Smooth muscle cell (in vitro differentiated cells): ENCODE results near the gene AGAP2. TPM values are rescaled to one million over a fixed set of nuclear protein-coding genes. Genes with fewer than 3 reads are reported as not detected.

Experiments used
- DNase-seq: peaks from one replicate; lab custom pipeline; 2025; ENCODE audit not compliant: unreplicated experiment; lab: John Stamatoyannopoulos, UW
- H2AFZ ChIP-seq: fragments of 200-600 bp; sonication (generic); 2 replicates; pipeline ENCODE4 v1.6.0; 2016; ENCODE audit warnings: antibody characterized with exemption, low read depth, mild to moderate bottlenecking
- H3F3A ChIP-seq: fragments of 200-600 bp; sonication (generic); 2 replicates; pipeline ENCODE4 v1.6.0; 2017; ENCODE audit warnings: antibody characterized with exemption, low read depth
- H3K27ac ChIP-seq: fragments of 200-600 bp; sonication (generic); 2 replicates; pipeline ENCODE4 v1.5.1; 2016; ENCODE audit warnings: low read depth, mild to moderate bottlenecking
- H3K27me3 ChIP-seq: fragments of 200-600 bp; sonication (generic); 2 replicates; pipeline ENCODE4 v1.6.1; 2016; ENCODE audit warnings: low read depth, mild to moderate bottlenecking
- H3K36me3 ChIP-seq: fragments of 200-600 bp; sonication (generic); 2 replicates; pipeline ENCODE4 v1.5.1; 2016; ENCODE audit warnings: low read depth
- H3K4me1 ChIP-seq: fragments of 200-600 bp; sonication (generic); 2 replicates; pipeline ENCODE4 v1.5.1; 2016; ENCODE audit warnings: low read depth
- H3K4me2 ChIP-seq: fragments of 200-600 bp; sonication (generic); 2 replicates; pipeline ENCODE4 v1.6.0; 2016; ENCODE audit warnings: mild to moderate bottlenecking
- H3K4me3 ChIP-seq: fragments of 200-600 bp; sonication (generic); 2 replicates; pipeline ENCODE4 v1.5.1; 2016; ENCODE audit warnings: mild to moderate bottlenecking
- H3K79me2 ChIP-seq: fragments of 200-600 bp; sonication (generic); 2 replicates; pipeline ENCODE4 v1.6.0; 2016; ENCODE audit warnings: low read depth, mild to moderate bottlenecking
- H3K9ac ChIP-seq: fragments of 200-600 bp; sonication (generic); 2 replicates; pipeline ENCODE4 v1.6.0; 2016; ENCODE audit warnings: low read depth
- H3K9me3 ChIP-seq: fragments of 200-600 bp; sonication (generic); replicated peaks from 2 replicates; pipeline ENCODE4 v1.5.1; 2016; ENCODE audit warnings: low read depth
- H4K20me1 ChIP-seq: fragments of 200-600 bp; sonication (generic); 2 replicates; pipeline ENCODE4 v1.6.0; 2016; ENCODE audit warnings: low read depth
- CTCF ChIP-seq: fragments of 200-600 bp; sonication (generic); IDR thresholded peaks from 2 replicates; pipeline ENCODE4 v1.5.1; 2017; ENCODE audit warnings: borderline replicate concordance, mild to moderate bottlenecking, antibody characterized with exemption; ENCODE audit not compliant: insufficient read depth, poor library complexity, severe bottlenecking
- WGBS: methylation state at CpG from one replicate; pipeline ENCODE4 v1.1.7; 2016; ENCODE audit warnings: low lambda C conversion rate; 5-methylcytosine and 5-hydroxymethylcytosine counted together
- polyA plus RNA-seq: library from polyadenylated mRNA; unstranded; fragments of >200 nt; fragmentation: Nextera tagmentation; extraction: Ambion mirVana; gene quantifications from 2 replicates; pipeline ENCODE4 v1.2.1, GENCODE V29; 2016
- total RNA-seq: library from RNA; depleted of rRNA; stranded (reverse); fragments of >200 nt; gene quantifications from 2 replicates; pipeline ENCODE4 v1.2.3, GENCODE V29; 2014

Gene AGAP2
- total and polyA plus RNA-seq, 2 experiments from 2014 or later: not detected

GRCh38 chr12:57694459-57695019, 44.0 kb downstream of the AGAP2 start:
- Histone ChIP-seq H3K4me2 (peak overlapping the region; percentile 87), H3F3A (no peaks in the 10 kb centered on the region), H3K4me1 (peaks cover 6% of the 10 kb centered on the region), H3K4me3 (peak overlapping the region; percentile 88), H3K27ac (no peak overlapping the region), H3K9me3 (no peaks in the 10 kb centered on the region), H3K27me3 (no peaks in the 10 kb centered on the region), H3K79me2 (no peaks in the 10 kb centered on the region), H3K9ac (peak overlapping the region; percentile 78), H4K20me1 (no peaks in the 10 kb centered on the region), H2AFZ (peak overlapping the region; percentile 82), H3K36me3 (peaks cover 8% of the 10 kb centered on the region)
- no peak for TF ChIP-seq CTCF
- no peak for DNase-seq
- WGBS: 7% methylated on average over 15 of the region's 15 CpGs

- no peak within 1 kb of the TSS for H3K27ac ChIP-seq
- H3K9ac ChIP-seq: peak within 1 kb of the TSS; percentile 78
- under 1% methylated on average over 45 of the region's 45 CpGs for WGBS
- peak within 1 kb of the TSS; percentile 87 for H3K4me2 ChIP-seq
- peaks cover 8% of the 10 kb centered on the region for H3K36me3 ChIP-seq
- no peaks in the 10 kb centered on the region for H4K20me1 ChIP-seq
- H3K9me3 ChIP-seq: no peaks in the 10 kb centered on the region
- peaks cover 6% of the 10 kb centered on the region for H3K4me1 ChIP-seq
- H3F3A ChIP-seq: no peaks in the 10 kb centered on the region
- H2AFZ ChIP-seq: peak within 1 kb of the TSS; percentile 82
- no peaks in the 10 kb centered on the region for H3K27me3 ChIP-seq
- H3K79me2 ChIP-seq: no peaks in the 10 kb centered on the region
- H3K4me3 ChIP-seq: peak within 1 kb of the TSS; percentile 88
- peak; percentile 86 for DNase-seq
- TF ChIP-seq CTCF: peak; percentile 58
Measured at GRCh38 chr12:57693659-57694458, 44.7 kb downstream of the AGAP2 start, which contains the start of gene OS9. OS9 (plus strand) TSS chr12:57694132; CDS start chr12:57694162, 30 bp downstream.

- Histone ChIP-seq H3K27ac (no peak overlapping the region), H3K4me1 (peaks cover 6% of the 10 kb centered on the region), H3K36me3 (peaks cover 8% of the 10 kb centered on the region), H3K9me3 (no peaks in the 10 kb centered on the region), H3K9ac (no peak overlapping the region), H3F3A (no peaks in the 10 kb centered on the region), H4K20me1 (no peaks in the 10 kb centered on the region), H3K27me3 (no peaks in the 10 kb centered on the region), H3K79me2 (no peaks in the 10 kb centered on the region), H2AFZ (peak overlapping the region; percentile 42), H3K4me3 (peak overlapping the region; percentile 22), H3K4me2 (peak overlapping the region; percentile 80)
- WGBS: 65% methylated on average over 10 of the region's 10 CpGs
- DNase-seq: no peak
- no peak for TF ChIP-seq CTCF
Measured at GRCh38 chr12:57693317-57693658, 45.3 kb downstream of the AGAP2 start.
